HG03095 (cell line): Measurements from ENCODE around the gene SCTR.

Experiments used
- ATAC-seq: cut with Tn5 transposase; IDR thresholded peaks from one replicate; pipeline ENCODE4 v1.9.1; 2021; ENCODE audit warnings: moderate library complexity; ENCODE audit not compliant: unreplicated experiment

Gene SCTR

GRCh38 chr2:119449521-119449920 lies 74.8 kb downstream of the SCTR start:
- ATAC-seq = no peak

DNA sequence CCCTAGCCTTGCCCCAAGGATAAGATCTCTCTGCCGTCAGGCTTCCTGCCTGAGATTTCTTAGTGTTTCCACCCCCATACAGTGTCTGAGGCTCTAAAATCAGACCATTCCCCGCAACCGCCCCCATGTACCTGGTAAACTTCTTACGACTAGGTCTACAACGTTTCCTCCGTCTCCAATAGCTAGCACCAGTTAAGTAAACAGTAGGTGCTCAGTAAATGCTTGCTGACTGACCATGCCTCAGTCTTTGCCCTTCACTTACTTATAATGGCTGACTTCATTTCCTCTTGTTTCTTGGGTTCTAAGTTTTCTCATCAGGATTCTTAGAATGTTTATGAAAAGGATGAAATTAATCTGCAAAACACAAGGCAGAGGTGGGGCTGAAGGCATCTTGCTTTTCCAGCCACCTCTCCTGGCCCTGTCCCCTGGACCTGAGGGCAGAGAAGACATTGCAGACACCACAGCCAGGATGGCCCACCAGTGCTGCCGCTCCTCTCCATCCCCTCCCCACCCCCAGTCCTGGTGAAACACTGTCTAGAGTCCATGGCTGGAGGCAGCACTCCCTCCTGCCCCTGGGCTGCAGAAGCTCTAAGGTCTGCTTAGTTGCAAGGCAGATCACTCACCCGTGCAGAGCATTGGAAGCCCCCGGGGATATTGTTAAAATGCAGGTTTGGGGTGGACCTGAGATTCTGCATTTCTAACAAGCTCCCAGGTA lies 75.7 kb downstream of the SCTR start:
- ATAC-seq = no peak

DNA sequence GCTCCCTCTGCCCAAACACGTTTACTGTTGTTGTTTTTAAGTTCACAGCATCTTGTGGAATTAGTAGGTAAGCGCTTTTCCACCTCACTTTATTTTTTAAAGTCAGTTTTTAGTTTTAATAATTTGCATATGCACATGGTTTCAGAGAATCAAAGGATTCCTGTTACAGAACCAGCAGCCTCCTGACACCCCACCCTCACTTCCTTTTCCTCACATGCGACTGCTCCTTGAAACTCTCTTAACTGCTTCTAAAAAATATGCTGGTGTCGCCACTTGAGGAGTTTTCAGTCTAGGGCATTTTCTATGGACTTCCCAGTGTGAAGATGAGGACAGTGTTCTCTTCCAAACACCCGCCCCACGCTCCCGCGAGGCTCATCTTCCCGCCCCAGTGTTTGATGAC lies 78.2 kb downstream of the SCTR start:
- ATAC-seq = no peak

- ATAC-seq = no peak
Observed at GRCh38 chr2:119442850-119443249, 81.4 kb downstream of the SCTR start.

GRCh38 chr2:119442226-119442619 lies 82.1 kb downstream of the SCTR start:
- ATAC-seq = no peak

DNA sequence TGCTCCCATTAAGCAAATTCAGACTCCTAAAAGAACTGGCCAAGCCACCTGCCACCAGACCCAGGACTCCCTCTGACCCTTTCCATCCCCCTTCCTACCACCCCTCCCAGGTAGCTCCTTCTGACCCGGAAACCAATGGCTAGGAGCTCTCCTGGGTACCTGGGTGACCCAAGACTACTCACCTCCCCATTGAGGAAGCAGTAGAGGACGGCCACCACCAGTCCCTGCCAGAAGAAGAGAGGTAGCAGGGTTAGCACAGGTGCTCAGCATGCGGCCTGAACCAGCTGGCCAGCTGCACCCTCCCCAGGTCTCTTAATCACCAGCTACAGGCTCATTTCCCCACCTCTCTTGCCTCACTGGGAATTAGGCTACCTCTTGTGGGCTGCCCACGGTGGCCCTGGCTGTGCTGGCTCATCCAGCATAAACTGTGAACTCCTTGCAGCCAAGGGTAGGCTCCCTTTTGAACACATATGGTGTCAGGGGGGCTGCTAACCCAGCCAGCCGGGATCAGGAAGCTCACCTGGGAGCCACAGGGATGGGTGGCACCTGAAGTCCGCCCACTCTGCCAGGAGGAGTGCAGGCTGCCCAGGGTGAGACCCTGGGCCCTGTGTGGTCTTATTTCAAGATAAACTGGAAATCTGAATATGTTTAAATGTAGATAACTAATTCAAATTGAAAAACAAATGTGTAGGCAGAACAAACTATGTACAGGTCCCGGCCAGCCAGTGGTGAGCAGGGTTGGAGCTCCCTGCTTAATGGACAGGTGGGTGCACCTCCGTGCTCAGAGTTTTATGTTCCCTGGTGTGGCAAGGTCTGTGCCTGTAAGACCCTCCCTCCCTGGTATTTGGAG lies 82.7 kb downstream of the SCTR start:
- no peak for ATAC-seq

DNA sequence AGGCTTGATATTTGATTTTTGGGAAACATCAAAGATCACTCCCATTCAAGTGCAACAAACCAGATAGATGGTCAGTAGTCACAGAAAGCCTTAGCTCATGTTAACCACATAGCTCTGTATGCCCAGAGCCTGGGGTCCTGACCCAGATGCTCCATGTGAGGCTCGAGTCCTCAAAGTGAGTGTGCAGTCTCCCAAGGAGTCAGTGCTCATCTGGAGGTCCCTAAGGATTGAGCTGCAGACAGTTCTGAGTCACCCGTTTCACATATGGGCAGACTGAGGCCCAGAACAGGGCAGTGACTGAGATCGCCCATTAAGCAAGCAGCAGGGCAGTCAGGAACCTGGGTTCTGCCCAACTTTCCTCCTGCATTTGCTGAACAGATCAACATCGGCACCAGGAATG lies 83.4 kb downstream of the SCTR start:
- no peak for ATAC-seq

- no peak for ATAC-seq
Observed at GRCh38 chr2:119440501-119440870, 83.8 kb downstream of the SCTR start.

GRCh38 chr2:119439574-119440500 lies 84.4 kb downstream of the SCTR start:
- no peak for ATAC-seq

DNA sequence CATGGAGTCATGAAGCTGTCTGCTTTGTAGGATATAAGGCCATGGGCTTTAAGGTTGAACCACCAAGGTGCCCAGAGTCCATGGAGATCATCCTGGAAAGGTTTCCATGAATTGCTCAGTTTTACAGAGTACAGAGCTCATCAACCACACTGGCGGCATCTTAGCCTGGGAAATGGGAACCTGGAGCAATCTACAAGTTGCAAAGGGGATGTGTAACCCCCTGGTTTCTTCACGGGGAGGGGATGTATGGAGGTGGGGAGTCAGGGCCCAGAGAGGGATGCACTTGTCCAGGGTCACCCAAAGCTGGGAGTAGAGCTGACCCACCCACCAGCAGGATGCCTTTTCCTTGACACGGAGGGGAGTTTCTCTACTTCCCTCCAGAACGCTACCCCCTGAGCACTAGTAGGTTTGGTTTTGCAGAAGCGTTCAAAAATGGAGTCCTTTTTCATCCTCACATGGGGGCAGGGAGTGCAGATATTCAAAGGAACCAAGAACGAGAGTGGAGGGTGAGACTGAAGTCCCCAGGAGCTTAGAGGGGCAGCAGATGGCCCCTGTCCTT lies 85.5 kb downstream of the SCTR start:
- ATAC-seq = no peak

DNA sequence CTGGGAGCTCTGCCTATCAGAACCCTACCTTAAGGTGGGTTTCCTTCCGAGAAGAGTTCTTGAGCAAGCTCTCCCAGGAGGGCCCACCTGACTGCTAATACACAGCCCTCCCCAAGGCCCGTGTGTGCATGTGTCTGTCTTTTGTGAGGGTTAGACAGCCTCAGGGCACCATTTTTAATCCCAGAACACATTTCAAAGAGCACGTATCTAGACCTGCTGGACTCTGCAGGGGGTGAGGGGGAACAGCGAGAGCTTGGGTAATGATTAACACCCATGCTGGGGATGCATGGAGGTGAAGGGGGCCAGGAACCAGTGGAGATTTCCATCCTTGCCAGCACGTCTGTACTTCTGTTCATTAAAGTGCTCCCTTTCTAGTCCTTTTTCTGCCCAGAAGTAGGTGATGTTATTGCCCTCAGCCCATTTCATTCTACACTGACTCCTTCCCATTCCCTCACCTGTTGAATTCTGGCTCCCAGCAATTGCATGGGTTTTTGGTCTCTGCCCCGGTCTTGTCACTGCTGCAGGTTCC lies 86.1 kb downstream of the SCTR start:
- ATAC-seq = no peak

DNA sequence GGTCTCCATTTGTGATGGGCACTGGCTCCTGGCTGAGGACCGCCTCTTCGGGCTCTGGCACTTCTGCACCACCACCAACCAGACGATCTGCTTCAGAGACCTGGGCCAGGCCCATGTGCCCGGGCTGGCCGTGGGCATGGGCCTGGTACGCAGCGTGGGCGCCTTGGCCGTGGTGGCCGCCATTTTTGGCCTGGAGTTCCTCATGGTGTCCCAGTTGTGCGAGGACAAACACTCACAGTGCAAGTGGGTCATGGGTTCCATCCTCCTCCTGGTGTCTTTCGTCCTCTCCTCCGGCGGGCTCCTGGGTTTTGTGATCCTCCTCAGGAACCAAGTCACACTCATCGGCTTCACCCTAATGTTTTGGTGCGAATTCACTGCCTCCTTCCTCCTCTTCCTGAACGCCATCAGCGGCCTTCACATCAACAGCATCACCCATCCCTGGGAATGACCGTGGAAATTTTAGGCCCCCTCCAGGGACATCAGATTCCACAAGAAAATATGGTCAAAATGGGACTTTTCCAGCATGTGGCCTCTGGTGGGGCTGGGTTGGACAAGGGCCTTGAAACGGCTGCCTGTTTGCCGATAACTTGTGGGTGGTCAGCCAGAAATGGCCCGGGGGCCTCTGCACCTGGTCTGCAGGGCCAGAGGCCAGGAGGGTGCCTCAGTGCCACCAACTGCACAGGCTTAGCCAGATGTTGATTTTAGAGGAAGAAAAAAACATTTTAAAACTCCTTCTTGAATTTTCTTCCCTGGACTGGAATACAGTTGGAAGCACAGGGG lies 87.1 kb downstream of the SCTR start:
- ATAC-seq = no peak

DNA sequence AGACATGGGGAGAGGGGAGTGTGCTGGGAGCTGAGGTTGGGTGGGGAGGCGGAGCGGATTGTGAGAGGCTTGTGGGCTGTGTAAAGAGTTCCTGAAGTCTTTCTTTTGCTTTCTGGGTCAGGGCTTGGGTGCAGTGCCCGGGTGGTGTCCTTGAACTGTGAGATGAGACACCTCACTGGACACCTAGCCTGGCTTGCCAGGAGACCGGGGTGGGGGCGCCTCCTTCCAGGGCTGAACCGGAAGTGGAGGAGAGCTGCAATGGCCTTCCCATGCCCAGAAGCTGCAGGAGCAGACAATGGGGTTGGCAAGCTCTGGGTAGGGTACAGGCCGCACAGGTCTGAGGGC lies 88.4 kb downstream of the SCTR start:
- ATAC-seq = no peak

- ATAC-seq = no peak
Observed at GRCh38 chr2:119435081-119435952, 89.0 kb downstream of the SCTR start.

DNA sequence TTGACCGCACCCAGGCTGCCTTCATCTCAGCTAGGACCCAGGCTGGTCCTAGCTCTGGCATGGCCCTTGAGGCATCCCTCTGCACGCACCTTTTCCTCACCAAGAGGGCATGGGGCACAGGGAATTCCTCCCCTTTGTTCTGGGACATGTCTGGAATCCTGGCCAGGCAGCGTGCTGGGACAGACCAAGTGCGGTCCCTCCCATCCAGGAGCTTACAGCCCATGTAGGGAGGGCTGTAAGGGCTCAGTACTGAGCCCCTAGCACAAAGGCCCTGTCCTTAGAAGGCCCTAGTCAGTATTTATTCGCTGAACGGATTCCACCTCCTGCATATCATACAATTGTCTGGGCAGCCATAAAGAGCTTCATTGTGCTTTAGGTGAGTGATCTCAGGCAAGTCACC lies 89.6 kb downstream of the SCTR start:
- no peak for ATAC-seq

GRCh38 chr2:119433636-119434327 lies 90.5 kb downstream of the SCTR start:
- no peak for ATAC-seq

DNA sequence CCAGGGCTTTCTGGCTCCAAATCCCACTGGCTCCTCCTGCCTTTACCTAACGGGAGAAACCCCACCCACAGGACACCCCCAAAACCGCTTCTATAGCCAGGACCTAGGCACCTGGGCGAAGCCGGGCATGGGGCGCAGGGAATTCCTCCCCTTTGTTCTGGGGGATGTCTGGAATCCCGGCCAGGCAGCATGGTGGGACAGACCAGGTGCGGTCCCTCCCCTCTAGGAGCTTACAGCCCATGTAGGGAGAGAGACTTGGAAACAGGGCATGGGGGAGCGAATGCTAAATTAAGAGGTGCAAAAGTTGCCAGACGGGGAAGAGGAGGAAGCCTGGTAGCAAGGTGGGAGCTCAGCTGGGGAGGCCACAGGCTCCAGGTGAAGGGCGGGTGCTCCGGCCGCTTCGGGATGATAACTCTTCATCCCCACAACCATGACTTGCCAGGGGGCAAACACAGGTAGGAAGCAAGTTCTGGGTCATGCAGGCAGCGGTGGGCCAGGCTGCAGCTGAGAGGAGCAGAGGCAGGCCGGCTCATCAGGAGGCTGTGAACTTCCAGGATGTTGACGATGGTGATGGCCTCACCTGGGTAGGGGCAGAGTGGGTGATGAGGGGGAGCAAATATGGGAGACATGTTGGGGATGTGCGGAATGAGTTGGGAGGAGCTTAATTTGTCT lies 91.3 kb downstream of the SCTR start:
- no peak for ATAC-seq
